HG03558 (cell line): ENCODE results near the gene SCYL1.

Experiments
- ATAC-seq: cut with Tn5 transposase; IDR thresholded peaks from one replicate; pipeline ENCODE4 v1.9.1; 2021; ENCODE audit warnings: moderate number of reproducible peaks; ENCODE audit not compliant: unreplicated experiment; ENCODE audit errors: extremely low read depth

The SCYL1 gene

DNA sequence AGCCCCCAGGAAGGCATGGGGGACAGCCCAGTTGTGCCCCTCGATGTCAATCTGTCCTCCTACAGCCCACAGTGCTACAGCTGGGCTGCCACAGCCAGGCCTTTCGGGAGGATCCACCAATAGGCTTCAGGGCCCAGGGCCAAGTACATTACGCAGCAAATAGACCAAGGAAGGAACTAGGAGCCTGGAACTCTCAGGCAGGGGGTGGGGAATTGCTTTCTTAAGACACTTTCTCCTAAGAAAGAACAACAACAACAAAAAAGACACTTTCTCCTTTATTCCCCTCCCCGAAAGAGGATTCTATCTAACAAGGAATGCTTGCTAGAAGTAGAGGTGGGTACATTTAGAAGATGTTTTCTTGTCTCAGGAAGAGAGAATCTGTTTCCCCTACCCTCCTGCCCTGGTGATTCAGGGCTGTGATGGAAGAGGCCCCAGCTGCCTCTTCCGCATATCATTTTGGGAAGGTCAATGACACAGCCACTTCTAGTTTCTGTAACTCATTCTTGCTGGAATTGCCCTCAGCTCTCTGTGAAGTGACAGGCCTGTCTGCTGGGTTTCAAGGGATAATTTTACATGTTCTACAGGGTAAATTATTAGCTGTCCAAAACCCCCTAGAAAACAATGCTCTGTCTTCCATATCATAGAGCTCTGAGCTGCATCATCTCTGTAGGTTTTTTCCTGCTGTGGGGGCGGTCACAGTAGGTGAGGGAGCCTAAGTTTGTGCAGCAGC lies 32.1 kb upstream of the SCYL1 start:
- no peak for ATAC-seq

DNA sequence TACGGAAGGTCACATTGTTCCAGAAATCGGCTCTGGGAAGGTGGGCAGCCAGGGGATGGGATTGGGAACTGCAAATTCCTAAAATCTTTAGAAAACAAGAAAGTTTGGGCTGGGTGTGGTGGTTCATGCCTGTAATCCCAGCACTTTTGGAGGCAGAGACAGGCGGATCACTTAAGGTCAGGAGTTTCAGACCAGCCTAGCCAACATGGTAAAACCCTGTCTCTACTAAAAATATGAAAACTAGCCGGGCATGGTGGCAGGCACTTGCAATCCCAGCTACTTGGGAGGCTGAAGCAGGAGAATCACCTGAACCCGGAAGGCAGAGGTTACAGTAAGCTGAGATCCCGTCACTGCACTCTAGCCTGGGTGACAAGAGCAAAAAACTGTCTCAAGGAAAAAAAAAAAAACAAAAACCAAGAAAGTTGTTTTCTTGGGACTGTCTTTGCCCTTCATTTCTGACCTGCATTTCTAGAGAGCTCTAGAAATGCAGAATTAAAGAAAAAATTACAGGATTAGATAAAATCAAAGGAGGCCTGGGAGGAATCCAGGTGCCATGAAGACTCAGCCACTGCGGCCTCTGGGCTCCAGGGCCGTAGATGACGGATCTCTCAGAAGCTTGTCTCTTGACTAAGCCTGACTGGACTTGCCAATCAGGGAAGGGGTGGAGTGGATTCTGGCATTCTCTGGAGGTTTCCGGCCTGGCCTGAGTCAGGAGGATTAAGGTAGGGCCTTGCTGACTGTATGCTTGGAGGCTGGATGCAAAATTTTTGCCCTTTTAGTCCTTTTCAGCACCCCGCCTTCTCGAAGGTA lies 31.3 kb upstream of the SCYL1 start:
- ATAC-seq, result no peak

DNA sequence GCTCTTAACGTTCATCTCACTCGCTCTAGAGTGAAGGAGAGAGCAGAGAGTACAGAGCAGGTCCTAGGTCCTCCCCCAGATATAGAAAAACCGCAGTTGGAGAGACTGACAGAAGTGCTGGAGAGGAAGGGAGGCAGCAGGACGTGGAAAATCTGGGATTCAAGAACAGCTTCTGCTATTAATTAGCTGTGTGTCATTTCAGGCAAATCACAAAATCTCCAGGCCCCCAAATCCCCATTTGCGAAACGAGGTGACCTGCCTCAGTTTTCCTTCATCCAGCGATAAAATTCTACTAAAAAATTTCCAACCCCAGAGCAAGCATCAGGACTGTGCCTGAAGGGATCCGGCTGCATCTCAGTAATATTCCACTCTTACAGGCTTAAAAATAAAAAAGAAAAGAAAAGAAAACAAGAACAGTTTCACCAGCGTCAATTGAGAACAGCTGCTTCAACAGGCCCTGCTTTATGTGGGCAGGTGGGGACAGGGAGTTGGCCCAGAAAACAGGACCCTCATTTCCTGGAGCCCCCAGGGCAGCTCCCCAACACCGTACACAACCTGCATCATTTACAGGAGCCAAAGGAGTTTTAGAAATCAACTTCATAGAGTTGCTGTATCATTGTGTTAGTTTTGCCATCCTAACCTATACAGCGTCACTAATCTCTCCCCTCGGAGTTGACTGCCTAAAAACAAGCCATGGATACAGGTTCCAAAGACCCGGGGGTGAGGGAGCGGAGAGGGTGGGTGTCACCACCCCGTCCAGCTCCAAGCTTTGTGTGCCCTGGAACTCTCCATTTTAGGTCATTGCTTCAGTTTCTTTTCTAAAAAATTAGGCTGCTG lies 28.4 kb upstream of the SCYL1 start:
- no peak for ATAC-seq

DNA sequence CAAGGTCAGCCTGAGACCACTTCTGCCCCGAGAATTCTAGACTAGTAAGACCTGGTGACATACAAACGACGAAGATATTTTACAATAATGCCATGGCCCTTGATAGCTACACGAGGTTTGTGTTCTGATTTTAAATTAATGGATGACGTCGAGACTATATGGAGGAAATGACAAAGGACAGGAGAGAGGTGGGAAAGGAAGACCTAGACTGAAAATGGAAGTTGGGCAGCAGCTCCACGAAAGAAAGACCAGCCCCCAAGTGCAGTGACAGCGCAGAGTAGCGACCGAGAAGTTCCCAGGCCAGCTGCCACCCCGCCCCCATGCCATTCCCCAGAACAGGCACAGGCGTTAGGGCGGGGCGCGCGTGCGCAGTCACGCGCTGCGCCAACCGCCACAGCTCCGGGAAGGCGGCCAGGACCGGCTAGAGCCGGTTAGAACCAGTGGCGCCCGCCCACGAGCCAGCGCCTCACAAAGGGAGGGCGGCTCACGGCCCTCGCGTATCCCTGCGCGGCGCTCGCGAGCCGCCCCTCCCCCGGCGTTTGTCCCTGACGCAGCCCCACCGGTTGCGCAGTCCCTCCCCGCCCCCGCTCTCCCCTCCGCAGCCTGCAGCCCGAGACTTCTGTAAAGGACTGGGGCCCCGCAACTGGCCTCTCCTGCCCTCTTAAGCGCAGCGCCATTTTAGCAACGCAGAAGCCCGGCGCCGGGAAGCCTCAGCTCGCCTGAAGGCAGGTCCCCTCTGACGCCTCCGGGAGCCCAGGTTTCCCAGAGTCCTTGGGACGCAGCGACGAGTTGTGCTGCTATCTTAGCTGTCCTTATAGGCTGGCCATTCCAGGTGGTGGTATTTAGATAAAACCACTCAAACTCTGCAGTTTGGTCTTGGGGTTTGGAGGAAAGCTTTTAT lies 27.5 kb upstream of the SCYL1 start:
- peak; percentile 33 for ATAC-seq

DNA sequence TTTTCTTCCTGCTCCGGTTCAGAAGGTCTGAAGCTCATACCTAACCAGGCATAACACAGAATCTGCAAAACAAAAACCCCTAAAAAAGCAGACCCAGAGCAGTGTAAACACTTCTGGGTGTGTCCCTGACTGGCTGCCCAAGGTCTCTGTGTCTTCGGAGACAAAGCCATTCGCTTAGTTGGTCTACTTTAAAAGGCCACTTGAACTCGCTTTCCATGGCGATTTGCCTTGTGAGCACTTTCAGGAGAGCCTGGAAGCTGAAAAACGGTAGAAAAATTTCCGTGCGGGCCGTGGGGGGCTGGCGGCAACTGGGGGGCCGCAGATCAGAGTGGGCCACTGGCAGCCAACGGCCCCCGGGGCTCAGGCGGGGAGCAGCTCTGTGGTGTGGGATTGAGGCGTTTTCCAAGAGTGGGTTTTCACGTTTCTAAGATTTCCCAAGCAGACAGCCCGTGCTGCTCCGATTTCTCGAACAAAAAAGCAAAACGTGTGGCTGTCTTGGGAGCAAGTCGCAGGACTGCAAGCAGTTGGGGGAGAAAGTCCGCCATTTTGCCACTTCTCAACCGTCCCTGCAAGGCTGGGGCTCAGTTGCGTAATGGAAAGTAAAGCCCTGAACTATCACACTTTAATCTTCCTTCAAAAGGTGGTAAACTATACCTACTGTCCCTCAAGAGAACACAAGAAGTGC lies 26.7 kb upstream of the SCYL1 start:
- ATAC-seq, result no peak

DNA sequence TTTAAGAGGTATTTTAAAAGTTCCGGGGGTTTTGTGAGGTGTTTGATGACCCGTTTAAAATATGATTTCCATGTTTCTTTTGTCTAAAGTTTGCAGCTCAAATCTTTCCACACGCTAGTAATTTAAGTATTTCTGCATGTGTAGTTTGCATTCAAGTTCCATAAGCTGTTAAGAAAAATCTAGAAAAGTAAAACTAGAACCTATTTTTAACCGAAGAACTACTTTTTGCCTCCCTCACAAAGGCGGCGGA lies 26.2 kb upstream of the SCYL1 start:
- ATAC-seq, result no peak

DNA sequence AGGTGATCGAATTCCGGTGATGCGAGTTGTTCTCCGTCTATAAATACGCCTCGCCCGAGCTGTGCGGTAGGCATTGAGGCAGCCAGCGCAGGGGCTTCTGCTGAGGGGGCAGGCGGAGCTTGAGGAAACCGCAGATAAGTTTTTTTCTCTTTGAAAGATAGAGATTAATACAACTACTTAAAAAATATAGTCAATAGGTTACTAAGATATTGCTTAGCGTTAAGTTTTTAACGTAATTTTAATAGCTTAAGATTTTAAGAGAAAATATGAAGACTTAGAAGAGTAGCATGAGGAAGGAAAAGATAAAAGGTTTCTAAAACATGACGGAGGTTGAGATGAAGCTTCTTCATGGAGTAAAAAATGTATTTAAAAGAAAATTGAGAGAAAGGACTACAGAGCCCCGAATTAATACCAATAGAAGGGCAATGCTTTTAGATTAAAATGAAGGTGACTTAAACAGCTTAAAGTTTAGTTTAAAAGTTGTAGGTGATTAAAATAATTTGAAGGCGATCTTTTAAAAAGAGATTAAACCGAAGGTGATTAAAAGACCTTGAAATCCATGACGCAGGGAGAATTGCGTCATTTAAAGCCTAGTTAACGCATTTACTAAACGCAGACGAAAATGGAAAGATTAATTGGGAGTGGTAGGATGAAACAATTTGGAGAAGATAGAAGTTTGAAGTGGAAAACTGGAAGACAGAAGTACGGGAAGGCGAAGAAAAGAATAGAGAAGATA lies 25.7 kb upstream of the SCYL1 start, which contains the start of gene MALAT1:
Gene MALAT1, plus strand, starts transcription at position 69 of the 736 bp plus-strand sequence.
- ATAC-seq, result no peak

DNA sequence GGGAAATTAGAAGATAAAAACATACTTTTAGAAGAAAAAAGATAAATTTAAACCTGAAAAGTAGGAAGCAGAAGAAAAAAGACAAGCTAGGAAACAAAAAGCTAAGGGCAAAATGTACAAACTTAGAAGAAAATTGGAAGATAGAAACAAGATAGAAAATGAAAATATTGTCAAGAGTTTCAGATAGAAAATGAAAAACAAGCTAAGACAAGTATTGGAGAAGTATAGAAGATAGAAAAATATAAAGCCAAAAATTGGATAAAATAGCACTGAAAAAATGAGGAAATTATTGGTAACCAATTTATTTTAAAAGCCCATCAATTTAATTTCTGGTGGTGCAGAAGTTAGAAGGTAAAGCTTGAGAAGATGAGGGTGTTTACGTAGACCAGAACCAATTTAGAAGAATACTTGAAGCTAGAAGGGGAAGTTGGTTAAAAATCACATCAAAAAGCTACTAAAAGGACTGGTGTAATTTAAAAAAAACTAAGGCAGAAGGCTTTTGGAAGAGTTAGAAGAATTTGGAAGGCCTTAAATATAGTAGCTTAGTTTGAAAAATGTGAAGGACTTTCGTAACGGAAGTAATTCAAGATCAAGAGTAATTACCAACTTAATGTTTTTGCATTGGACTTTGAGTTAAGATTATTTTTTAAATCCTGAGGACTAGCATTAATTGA lies 25.0 kb upstream of the SCYL1 start:
- no peak for ATAC-seq

DNA sequence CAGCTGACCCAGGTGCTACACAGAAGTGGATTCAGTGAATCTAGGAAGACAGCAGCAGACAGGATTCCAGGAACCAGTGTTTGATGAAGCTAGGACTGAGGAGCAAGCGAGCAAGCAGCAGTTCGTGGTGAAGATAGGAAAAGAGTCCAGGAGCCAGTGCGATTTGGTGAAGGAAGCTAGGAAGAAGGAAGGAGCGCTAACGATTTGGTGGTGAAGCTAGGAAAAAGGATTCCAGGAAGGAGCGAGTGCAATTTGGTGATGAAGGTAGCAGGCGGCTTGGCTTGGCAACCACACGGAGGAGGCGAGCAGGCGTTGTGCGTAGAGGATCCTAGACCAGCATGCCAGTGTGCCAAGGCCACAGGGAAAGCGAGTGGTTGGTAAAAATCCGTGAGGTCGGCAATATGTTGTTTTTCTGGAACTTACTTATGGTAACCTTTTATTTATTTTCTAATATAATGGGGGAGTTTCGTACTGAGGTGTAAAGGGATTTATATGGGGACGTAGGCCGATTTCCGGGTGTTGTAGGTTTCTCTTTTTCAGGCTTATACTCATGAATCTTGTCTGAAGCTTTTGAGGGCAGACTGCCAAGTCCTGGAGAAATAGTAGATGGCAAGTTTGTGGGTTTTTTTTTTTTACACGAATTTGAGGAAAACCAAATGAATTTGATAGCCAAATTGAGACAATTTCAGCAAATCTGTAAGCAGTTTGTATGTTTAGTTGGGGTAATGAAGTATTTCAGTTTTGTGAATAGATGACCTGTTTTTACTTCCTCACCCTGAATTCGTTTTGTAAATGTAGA lies 24.3 kb upstream of the SCYL1 start:
- no peak for ATAC-seq

DNA sequence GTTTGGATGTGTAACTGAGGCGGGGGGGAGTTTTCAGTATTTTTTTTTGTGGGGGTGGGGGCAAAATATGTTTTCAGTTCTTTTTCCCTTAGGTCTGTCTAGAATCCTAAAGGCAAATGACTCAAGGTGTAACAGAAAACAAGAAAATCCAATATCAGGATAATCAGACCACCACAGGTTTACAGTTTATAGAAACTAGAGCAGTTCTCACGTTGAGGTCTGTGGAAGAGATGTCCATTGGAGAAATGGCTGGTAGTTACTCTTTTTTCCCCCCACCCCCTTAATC lies 23.8 kb upstream of the SCYL1 start:
- ATAC-seq, result no peak

DNA sequence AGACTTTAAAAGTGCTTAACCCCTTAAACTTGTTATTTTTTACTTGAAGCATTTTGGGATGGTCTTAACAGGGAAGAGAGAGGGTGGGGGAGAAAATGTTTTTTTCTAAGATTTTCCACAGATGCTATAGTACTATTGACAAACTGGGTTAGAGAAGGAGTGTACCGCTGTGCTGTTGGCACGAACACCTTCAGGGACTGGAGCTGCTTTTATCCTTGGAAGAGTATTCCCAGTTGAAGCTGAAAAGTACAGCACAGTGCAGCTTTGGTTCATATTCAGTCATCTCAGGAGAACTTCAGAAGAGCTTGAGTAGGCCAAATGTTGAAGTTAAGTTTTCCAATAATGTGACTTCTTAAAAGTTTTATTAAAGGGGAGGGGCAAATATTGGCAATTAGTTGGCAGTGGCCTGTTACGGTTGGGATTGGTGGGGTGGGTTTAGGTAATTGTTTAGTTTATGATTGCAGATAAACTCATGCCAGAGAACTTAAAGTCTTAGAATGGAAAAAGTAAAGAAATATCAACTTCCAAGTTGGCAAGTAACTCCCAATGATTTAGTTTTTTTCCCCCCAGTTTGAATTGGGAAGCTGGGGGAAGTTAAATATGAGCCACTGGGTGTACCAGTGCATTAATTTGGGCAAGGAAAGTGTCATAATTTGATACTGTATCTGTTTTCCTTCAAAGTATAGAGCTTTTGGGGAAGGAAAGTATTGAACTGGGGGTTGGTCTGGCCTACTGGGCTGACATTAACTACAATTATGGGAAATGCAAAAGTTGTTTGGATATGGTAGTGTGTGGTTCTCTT lies 23.2 kb upstream of the SCYL1 start:
- no peak for ATAC-seq

DNA sequence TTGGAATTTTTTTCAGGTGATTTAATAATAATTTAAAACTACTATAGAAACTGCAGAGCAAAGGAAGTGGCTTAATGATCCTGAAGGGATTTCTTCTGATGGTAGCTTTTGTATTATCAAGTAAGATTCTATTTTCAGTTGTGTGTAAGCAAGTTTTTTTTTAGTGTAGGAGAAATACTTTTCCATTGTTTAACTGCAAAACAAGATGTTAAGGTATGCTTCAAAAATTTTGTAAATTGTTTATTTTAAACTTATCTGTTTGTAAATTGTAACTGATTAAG lies 22.7 kb upstream of the SCYL1 start:
- ATAC-seq, result no peak

DNA sequence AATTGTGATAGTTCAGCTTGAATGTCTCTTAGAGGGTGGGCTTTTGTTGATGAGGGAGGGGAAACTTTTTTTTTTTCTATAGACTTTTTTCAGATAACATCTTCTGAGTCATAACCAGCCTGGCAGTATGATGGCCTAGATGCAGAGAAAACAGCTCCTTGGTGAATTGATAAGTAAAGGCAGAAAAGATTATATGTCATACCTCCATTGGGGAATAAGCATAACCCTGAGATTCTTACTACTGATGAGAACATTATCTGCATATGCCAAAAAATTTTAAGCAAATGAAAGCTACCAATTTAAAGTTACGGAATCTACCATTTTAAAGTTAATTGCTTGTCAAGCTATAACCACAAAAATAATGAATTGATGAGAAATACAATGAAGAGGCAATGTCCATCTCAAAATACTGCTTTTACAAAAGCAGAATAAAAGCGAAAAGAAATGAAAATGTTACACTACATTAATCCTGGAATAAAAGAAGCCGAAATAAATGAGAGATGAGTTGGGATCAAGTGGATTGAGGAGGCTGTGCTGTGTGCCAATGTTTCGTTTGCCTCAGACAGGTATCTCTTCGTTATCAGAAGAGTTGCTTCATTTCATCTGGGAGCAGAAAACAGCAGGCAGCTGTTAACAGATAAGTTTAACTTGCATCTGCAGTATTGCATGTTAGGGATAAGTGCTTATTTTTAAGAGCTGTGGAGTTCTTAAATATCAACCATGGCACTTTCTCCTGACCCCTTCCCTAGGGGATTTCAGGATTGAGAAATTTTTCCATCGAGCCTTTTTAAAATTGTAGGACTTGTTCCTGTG lies 22.1 kb upstream of the SCYL1 start:
- no peak for ATAC-seq

DNA sequence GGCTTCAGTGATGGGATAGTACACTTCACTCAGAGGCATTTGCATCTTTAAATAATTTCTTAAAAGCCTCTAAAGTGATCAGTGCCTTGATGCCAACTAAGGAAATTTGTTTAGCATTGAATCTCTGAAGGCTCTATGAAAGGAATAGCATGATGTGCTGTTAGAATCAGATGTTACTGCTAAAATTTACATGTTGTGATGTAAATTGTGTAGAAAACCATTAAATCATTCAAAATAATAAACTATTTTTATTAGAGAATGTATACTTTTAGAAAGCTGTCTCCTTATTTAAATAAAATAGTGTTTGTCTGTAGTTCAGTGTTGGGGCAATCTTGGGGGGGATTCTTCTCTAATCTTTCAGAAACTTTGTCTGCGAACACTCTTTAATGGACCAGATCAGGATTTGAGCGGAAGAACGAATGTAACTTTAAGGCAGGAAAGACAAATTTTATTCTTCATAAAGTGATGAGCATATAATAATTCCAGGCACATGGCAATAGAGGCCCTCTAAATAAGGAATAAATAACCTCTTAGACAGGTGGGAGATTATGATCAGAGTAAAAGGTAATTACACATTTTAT lies 21.4 kb upstream of the SCYL1 start:
- no peak for ATAC-seq

DNA sequence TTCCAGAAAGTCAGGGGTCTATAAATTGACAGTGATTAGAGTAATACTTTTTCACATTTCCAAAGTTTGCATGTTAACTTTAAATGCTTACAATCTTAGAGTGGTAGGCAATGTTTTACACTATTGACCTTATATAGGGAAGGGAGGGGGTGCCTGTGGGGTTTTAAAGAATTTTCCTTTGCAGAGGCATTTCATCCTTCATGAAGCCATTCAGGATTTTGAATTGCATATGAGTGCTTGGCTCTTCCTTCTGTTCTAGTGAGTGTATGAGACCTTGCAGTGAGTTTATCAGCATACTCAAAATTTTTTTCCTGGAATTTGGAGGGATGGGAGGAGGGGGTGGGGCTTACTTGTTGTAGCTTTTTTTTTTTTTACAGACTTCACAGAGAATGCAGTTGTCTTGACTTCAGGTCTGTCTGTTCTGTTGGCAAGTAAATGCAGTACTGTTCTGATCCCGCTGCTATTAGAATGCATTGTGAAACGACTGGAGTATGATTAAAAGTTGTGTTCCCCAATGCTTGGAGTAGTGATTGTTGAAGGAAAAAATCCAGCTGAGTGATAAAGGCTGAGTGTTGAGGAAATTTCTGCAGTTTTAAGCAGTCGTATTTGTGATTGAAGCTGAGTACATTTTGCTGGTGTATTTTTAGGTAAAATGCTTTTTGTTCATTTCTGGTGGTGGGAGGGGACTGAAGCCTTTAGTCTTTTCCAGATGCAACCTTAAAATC lies 20.8 kb upstream of the SCYL1 start:
- no peak for ATAC-seq
